Gastrocnemius medialis (tissue), 4 donors: ENCODE results near the gene ATXN7.

Experiments used
- CTCF ChIP-seq, 5 experiments: fragments of 450-650 bp in 3 of 5; fragments of 200-600 bp in 2 of 5; sonication (generic) in 2 of 5; IDR thresholded peaks in 4 of 5; conservative IDR thresholded peaks in 1 of 5; 1 replicate in 4 of 5; 2 replicates in 1 of 5; pipeline ENCODE4 v1.5.1; 2016 to 2019; ENCODE audit warnings: antibody characterized with exemption in 5 of 5, mild to moderate bottlenecking in 3 of 5, moderate library complexity in 3 of 5
- POLR2A ChIP-seq, 2 donors: fragments of 450-650 bp; IDR thresholded peaks; one replicate each; pipeline ENCODE4 v1.6.1; 2017; ENCODE audit warnings: antibody characterized with exemption in 2 of 2, mild to moderate bottlenecking in 2 of 2, moderate library complexity in 2 of 2

GRCh38 chr3:63992516-63993209 lies 129.0 kb downstream of the ATXN7 start:
- TF ChIP-seq CTCF (IDR thresholded peaks at IDR 0.05 in 4 of 5, conservative IDR thresholded peaks at IDR 0.05 in 1 of 5), result no peak
- no peak for TF ChIP-seq POLR2A (IDR thresholded peaks at IDR 0.05)
